GM23338 (cell line): ENCODE results near the gene PTAR1. TPM values are rescaled to one million over a fixed set of nuclear protein-coding genes. Genes with fewer than 3 reads are reported as not detected.

Source experiments
- ATAC-seq: fragments of 200-7000 bp; cut with Tn5 transposase; 3 replicates; pipeline ENCODE4 v1.9.1; 2020
- DNase-seq: peaks from one replicate; pipeline ENCODE4 v3.0.0-alpha.2; 2015; ENCODE audit warnings: low spot score
- H2AFZ ChIP-seq: fragments of 200-600 bp; sonication (generic); 2 replicates; pipeline ENCODE4 v1.8.0; 2016; ENCODE audit warnings: antibody characterized with exemption, mild to moderate bottlenecking, moderate library complexity
- H3F3A ChIP-seq: fragments of 200-600 bp; sonication (generic); replicated peaks from 2 replicates; pipeline ENCODE4 v1.8.0; 2017; ENCODE audit warnings: antibody characterized with exemption, mixed run types, low read depth
- H3K27ac ChIP-seq: fragments of 200-600 bp; sonication (generic); 2 replicates; pipeline ENCODE4 v1.6.1; 2016; ENCODE audit warnings: low read depth
- H3K27me3 ChIP-seq: fragments of 200-600 bp; sonication (generic); 2 replicates; pipeline ENCODE4 v1.8.0; 2016; ENCODE audit warnings: mild to moderate bottlenecking, mixed run types, moderate library complexity; ENCODE audit not compliant: insufficient read depth
- H3K36me3 ChIP-seq: fragments of 200-600 bp; sonication (generic); 2 replicates; pipeline ENCODE4 v1.8.0; 2016; ENCODE audit warnings: mild to moderate bottlenecking; ENCODE audit not compliant: insufficient read depth
- H3K4me1 ChIP-seq: fragments of 200-600 bp; sonication (generic); 2 replicates; pipeline ENCODE4 v1.8.0; 2016; ENCODE audit warnings: mild to moderate bottlenecking, moderate library complexity; ENCODE audit not compliant: insufficient read depth
- H3K4me2 ChIP-seq: fragments of 200-600 bp; sonication (generic); 2 replicates; pipeline ENCODE4 v1.7.1; 2017; ENCODE audit warnings: mixed run types
- H3K4me3 ChIP-seq: fragments of 200-600 bp; sonication (generic); 2 replicates; pipeline ENCODE4 v1.6.1; 2016; ENCODE audit warnings: mixed run types
- H3K79me2 ChIP-seq: fragments of 200-600 bp; sonication (generic); replicated peaks from 2 replicates; pipeline ENCODE4 v1.8.0; 2017; ENCODE audit warnings: mild to moderate bottlenecking; ENCODE audit not compliant: insufficient read depth
- H3K9me2 ChIP-seq: fragments of 200-600 bp; sonication (generic); 2 replicates; pipeline ENCODE4 v1.8.0; 2017; ENCODE audit not compliant: insufficient read depth
- H4K20me1 ChIP-seq: fragments of 200-600 bp; sonication (generic); replicated peaks from 2 replicates; pipeline ENCODE4 v1.8.0; 2017; ENCODE audit warnings: mild to moderate bottlenecking; ENCODE audit not compliant: insufficient read depth
- H3K27ac Mint-ChIP-seq: 2 replicates; pipeline ENCODE4 v1.8.0; 2020; ENCODE audit warnings: inconsistent platforms, mild to moderate bottlenecking, moderate library complexity, mixed read lengths
- H3K27me3 Mint-ChIP-seq: 3 replicates; pipeline ENCODE4 v1.8.0; 2022; ENCODE audit warnings: low read depth, mild to moderate bottlenecking, moderate library complexity, mixed read lengths, inconsistent platforms; ENCODE audit not compliant: insufficient read depth, poor library complexity
- H3K36me3 Mint-ChIP-seq: 3 replicates; pipeline ENCODE4 v1.8.0; 2021; ENCODE audit warnings: low read depth, mild to moderate bottlenecking, inconsistent platforms, moderate library complexity, mixed read lengths
- H3K4me1 Mint-ChIP-seq: 3 replicates; pipeline ENCODE4 v1.8.0; 2020; ENCODE audit warnings: mild to moderate bottlenecking, inconsistent platforms, mixed read lengths
- H3K4me3 Mint-ChIP-seq: 3 replicates; pipeline ENCODE4 v1.8.0; 2021; ENCODE audit warnings: moderate library complexity, mild to moderate bottlenecking, inconsistent platforms, mixed read lengths
- H3K9me3 Mint-ChIP-seq: 3 replicates; pipeline ENCODE4 v1.8.0; 2020; ENCODE audit warnings: moderate library complexity, mild to moderate bottlenecking, inconsistent platforms, mixed read lengths
- EZH2 ChIP-seq: fragments of 200-600 bp; sonication (generic); IDR thresholded peaks from one replicate; pipeline ENCODE4 v1.8.0; 2017; ENCODE audit warnings: antibody characterized with exemption, mild to moderate bottlenecking, low read depth; ENCODE audit not compliant: unreplicated experiment
- JUNB ChIP-seq: IDR thresholded peaks from one replicate; pipeline ENCODE4 v1.6.1; 2016; ENCODE audit warnings: antibody characterized with exemption; ENCODE audit not compliant: unreplicated experiment
- POLR2AphosphoS5 ChIP-seq: IDR thresholded peaks from 2 replicates; pipeline ENCODE4 v1.6.1; 2016; ENCODE audit warnings: antibody characterized with exemption, low read depth
- REST ChIP-seq: IDR thresholded peaks from one replicate; pipeline ENCODE4 v1.6.1; 2018; ENCODE audit warnings: antibody characterized with exemption; ENCODE audit not compliant: unreplicated experiment
- ZNF462 ChIP-seq: fragments of 250-450 bp; sonication (Bioruptor Pico); IDR thresholded peaks from 2 replicates; pipeline ENCODE4 v1.5.0; 2020; ENCODE audit warnings: mild to moderate bottlenecking, moderate library complexity
- polyA plus RNA-seq: library from polyadenylated mRNA; unstranded; fragments of >200 nt; fragmentation: Nextera tagmentation; extraction: Ambion mirVana; gene quantifications from 2 replicates; pipeline ENCODE4 v1.2.1, GENCODE V29; 2016
- total RNA-seq: library from RNA; depleted of rRNA; stranded (reverse); fragments of >200 nt; shearing (Covaris generic); gene quantifications from 2 replicates; pipeline ENCODE4 v1.2.3, GENCODE V29; 2014
- TF ChIP-seq, protein P1 (sequence below), 2 experiments: fragments of 200-600 bp in 1 of 2; sonication (generic) in 1 of 2; conservative IDR thresholded peaks; 2 replicates each; pipeline versions ENCODE4 v1.5.1 to v1.6.1; 2016 to 2017; ENCODE audit warnings: antibody characterized with exemption in 2 of 2, low read depth in 2 of 2, mild to moderate bottlenecking in 2 of 2, moderate library complexity in 1 of 2

Gene PTAR1
- total and polyA plus RNA-seq, 2 experiments from 2014 or later: 35.2 to 219 TPM

GRCh38 chr9:69696802-69697201 is 63.0 kb downstream of the PTAR1 start (continued):
- TF ChIP-seq POLR2AphosphoS5 (no peak), REST (no peak), EZH2 (no peak)
- TF ChIP-seq, protein P1, sequence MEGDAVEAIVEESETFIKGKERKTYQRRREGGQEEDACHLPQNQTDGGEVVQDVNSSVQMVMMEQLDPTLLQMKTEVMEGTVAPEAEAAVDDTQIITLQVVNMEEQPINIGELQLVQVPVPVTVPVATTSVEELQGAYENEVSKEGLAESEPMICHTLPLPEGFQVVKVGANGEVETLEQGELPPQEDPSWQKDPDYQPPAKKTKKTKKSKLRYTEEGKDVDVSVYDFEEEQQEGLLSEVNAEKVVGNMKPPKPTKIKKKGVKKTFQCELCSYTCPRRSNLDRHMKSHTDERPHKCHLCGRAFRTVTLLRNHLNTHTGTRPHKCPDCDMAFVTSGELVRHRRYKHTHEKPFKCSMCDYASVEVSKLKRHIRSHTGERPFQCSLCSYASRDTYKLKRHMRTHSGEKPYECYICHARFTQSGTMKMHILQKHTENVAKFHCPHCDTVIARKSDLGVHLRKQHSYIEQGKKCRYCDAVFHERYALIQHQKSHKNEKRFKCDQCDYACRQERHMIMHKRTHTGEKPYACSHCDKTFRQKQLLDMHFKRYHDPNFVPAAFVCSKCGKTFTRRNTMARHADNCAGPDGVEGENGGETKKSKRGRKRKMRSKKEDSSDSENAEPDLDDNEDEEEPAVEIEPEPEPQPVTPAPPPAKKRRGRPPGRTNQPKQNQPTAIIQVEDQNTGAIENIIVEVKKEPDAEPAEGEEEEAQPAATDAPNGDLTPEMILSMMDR (conservative IDR thresholded peaks at IDR 0.05; ENCODE audit: low read depth in 2 of 2): no peak

- no peak overlapping the region for H2AFZ ChIP-seq
- H4K20me1 ChIP-seq: no peaks in the 10 kb centered on the region
- Mint-ChIP-seq H3K27me3 (no peaks in the 10 kb centered on the region), H3K27ac (no peak overlapping the region), H3K36me3 (no peaks in the 10 kb centered on the region), H3K9me3 (no peaks in the 10 kb centered on the region), H3K4me3 (no peak overlapping the region), H3K4me1 (no peaks in the 10 kb centered on the region)
- TF ChIP-seq JUNB (no peak), ZNF462 (CRISPR knock-in tag) (no peak)
- ATAC-seq (no peak), DNase-seq (no peak)
- H3K4me2 ChIP-seq: no peak overlapping the region
- no peak overlapping the region for H3K27ac ChIP-seq
- H3K4me1 ChIP-seq: no peaks in the 10 kb centered on the region
- no peaks in the 10 kb centered on the region for H3F3A ChIP-seq
- H3K27me3 ChIP-seq: no peaks in the 10 kb centered on the region
- H3K36me3 ChIP-seq: no peaks in the 10 kb centered on the region
- H3K79me2 ChIP-seq: no peaks in the 10 kb centered on the region
- H3K9me2 ChIP-seq: no peaks in the 10 kb centered on the region
- no peak overlapping the region for H3K4me3 ChIP-seq
Measured at GRCh38 chr9:69689991-69690538, 69.7 kb downstream of the PTAR1 start.
